Lower leg skin (tissue), 3 donors: ENCODE results near the gene LCLAT1.

ENCODE experiments used
- CTCF ChIP-seq, 3 donors: fragments of 450-650 bp; IDR thresholded peaks; one replicate each; pipeline ENCODE4 v1.5.1; 2016; ENCODE audit warnings: antibody characterized with exemption in 3 of 3, mild to moderate bottlenecking in 3 of 3, moderate library complexity in 2 of 3
- POLR2A ChIP-seq, 2 donors: fragments of 450-650 bp; IDR thresholded peaks; one replicate each; pipeline ENCODE4 v1.6.1; 2016 to 2017; ENCODE audit warnings: antibody characterized with exemption in 2 of 2, mild to moderate bottlenecking in 1 of 2, moderate library complexity in 1 of 2

GRCh38 chr2:30580391-30580790 lies 133.3 kb downstream of the LCLAT1 start:
- TF ChIP-seq POLR2A (IDR thresholded peaks at IDR 0.05) (no peak), CTCF (IDR thresholded peaks at IDR 0.05) (no peak)
